Right ventricle myocardium superior (tissue), 1 donor: ENCODE results near the gene PKHD1. TPM values are rescaled to one million over a fixed set of nuclear protein-coding genes. Genes with fewer than 3 reads are reported as not detected.
"Not testable (repeated sequence)": the region's sequence is repeated elsewhere in the genome, so short reads cannot be mapped to it uniquely, and the experiment has no call there.

ENCODE experiments used
- ATAC-seq: fragments of 200-7000 bp; cut with Tn5 transposase; one replicate; pipeline ENCODE4 v1.9.1; 2020; ENCODE audit warnings: mild to moderate bottlenecking; ENCODE audit not compliant: poor library complexity
- DNase-seq: peaks from one replicate; pipeline ENCODE4 v3.0.0-alpha.2; 2020
- intact Hi-C: fragments of 100-400 bp; cut with DNase I; formaldehyde crosslinking; loops from one replicate; pipeline ENCODE4 v1.11.2; 2022
- total RNA-seq: library from RNA; stranded (reverse); fragmentation: NEBNext Ultra II Directional; extraction: Animal tissue kit (Norgen Biotek cat#: 25700); gene quantifications from one replicate; pipeline ENCODE4 v1.2.1, GENCODE V29; 2021
- donor health status: DM: no; HTN: yes; CAD: no; lungs with severe emphysema.

PKHD1 gene
- total RNA-seq, 1 donor from 2014 or later: not detected

- DNase-seq (no peak), ATAC-seq (no peak)
- intact Hi-C loops: loop anchor here (5.0 kb wide), 1 partner anchor 1148 kb away; no protein-coding TSS in a partner anchor
Observed at GRCh38 chr6:51960419-51960818, 127.0 kb downstream of the PKHD1 start.

GRCh38 chr6:51959744-51960383 is 127.5 kb downstream of the PKHD1 start:
- intact Hi-C loops: loop anchor here (5.0 kb wide), 1 partner anchor 1148 kb away; no protein-coding TSS in a partner anchor
- DNase-seq (peak; percentile 60), ATAC-seq (peak; percentile 65)

GRCh38 chr6:51954681-51955080 is 132.7 kb downstream of the PKHD1 start:
- intact Hi-C loops: no loop called here
- no peak for DNase-seq
- ATAC-seq: no peak

GRCh38 chr6:51953246-51953645 is 134.2 kb downstream of the PKHD1 start:
- intact Hi-C loops: no loop called here
- DNase-seq: no peak
- ATAC-seq: no peak

- ATAC-seq: no peak
- no peak for DNase-seq
- intact Hi-C loops: no loop called here
Observed at GRCh38 chr6:51951924-51952323, 135.5 kb downstream of the PKHD1 start.

- intact Hi-C loops: no loop called here
- no peak for DNase-seq
- ATAC-seq: no peak
Observed at GRCh38 chr6:51949526-51949925, 137.9 kb downstream of the PKHD1 start.

GRCh38 chr6:51939695-51940094 is 147.7 kb downstream of the PKHD1 start:
- ATAC-seq, intact Hi-C loops, DNase-seq: not testable (repeated sequence)

- DNase-seq (no peak), ATAC-seq (no peak)
- intact Hi-C loops: no loop called here
Observed at GRCh38 chr6:51936531-51937290, 150.7 kb downstream of the PKHD1 start.

- DNase-seq: no peak
- ATAC-seq: no peak
- intact Hi-C loops: no loop called here
Observed at GRCh38 chr6:51934098-51934497, 153.3 kb downstream of the PKHD1 start.

- intact Hi-C loops: no loop called here
- no peak for DNase-seq
- no peak for ATAC-seq
Observed at GRCh38 chr6:51932956-51933355, 154.5 kb downstream of the PKHD1 start.

GRCh38 chr6:51930602-51931001 is 156.8 kb downstream of the PKHD1 start:
- ATAC-seq (no peak), DNase-seq (no peak)
- intact Hi-C loops: no loop called here

- ATAC-seq (no peak), DNase-seq (no peak)
- intact Hi-C loops: no loop called here
Observed at GRCh38 chr6:51929934-51930574, 157.4 kb downstream of the PKHD1 start.

GRCh38 chr6:51928320-51928719 is 159.1 kb downstream of the PKHD1 start:
- ATAC-seq (no peak), DNase-seq (no peak)
- intact Hi-C loops: no loop called here

- intact Hi-C loops: no loop called here
- ATAC-seq: no peak
Observed at GRCh38 chr6:51927450-51927849, 160.0 kb downstream of the PKHD1 start.

GRCh38 chr6:51926125-51926524 is 161.3 kb downstream of the PKHD1 start:
- DNase-seq: no peak
- ATAC-seq: no peak
- intact Hi-C loops: no loop called here

More at GRCh38 chr6:51927450-51927849, 160.0 kb downstream of the PKHD1 start:
- no peak for DNase-seq

GRCh38 chr6:51922479-51922878 is 164.9 kb downstream of the PKHD1 start:
- intact Hi-C loops, DNase-seq, ATAC-seq: not testable (repeated sequence)

- intact Hi-C loops, ATAC-seq, DNase-seq: not testable (repeated sequence)
Observed at GRCh38 chr6:51918347-51918746, 169.1 kb downstream of the PKHD1 start.

GRCh38 chr6:51915098-51915497 is 172.3 kb downstream of the PKHD1 start:
- intact Hi-C loops: no loop called here
- DNase-seq (no peak), ATAC-seq (no peak)

- DNase-seq (no peak), ATAC-seq (no peak)
- intact Hi-C loops: no loop called here
Observed at GRCh38 chr6:51913265-51913664, 174.1 kb downstream of the PKHD1 start.

- ATAC-seq (no peak), DNase-seq (no peak)
- intact Hi-C loops: no loop called here
Observed at GRCh38 chr6:51910851-51911250, 176.6 kb downstream of the PKHD1 start.
